Keratinocyte (primary cell): ENCODE data around the gene ACSS2. TPM values are rescaled to one million over a fixed set of nuclear protein-coding genes. Genes with fewer than 3 reads are reported as not detected.

Experiments used
- DNase-seq: peaks from one replicate; pipeline ENCODE4 v3.0.0-alpha.2; 2011; ENCODE audit warnings: low read depth, missing footprints, low spot score
- FAIRE-seq: peaks from 2 replicates; lab custom pipeline; 2011; peaks lifted over from hg19 to GRCh38; lab: Jason Lieb, UNC
- H2AFZ ChIP-seq: 2 replicates; pipeline ENCODE4 v1.6.0; 2012; ENCODE audit warnings: low read length, control low read depth, inconsistent platforms; ENCODE audit not compliant: control insufficient read depth
- H3K27ac ChIP-seq: 2 replicates; pipeline ENCODE4 v1.5.1; 2011; ENCODE audit warnings: low read length; ENCODE audit not compliant: control insufficient read depth, insufficient read depth
- H3K27me3 ChIP-seq: 3 replicates; pipeline ENCODE4 v1.6.0; 2011; ENCODE audit warnings: low read length; ENCODE audit not compliant: control insufficient read depth, insufficient read depth; ENCODE audit errors: extremely low read depth
- H3K36me3 ChIP-seq, 2 experiments: 2 replicates in 1 of 2; 3 replicates in 1 of 2; pipeline ENCODE4 v1.5.1; 2011; ENCODE audit warnings: low read length in 2 of 2, mild to moderate bottlenecking in 1 of 2; ENCODE audit not compliant: control insufficient read depth in 2 of 2, insufficient read depth in 2 of 2; ENCODE audit errors: extremely low read depth in 1 of 2
- H3K4me1 ChIP-seq: 3 replicates; pipeline ENCODE4 v1.5.1; 2011; ENCODE audit warnings: low read length; ENCODE audit not compliant: control insufficient read depth, insufficient read depth; ENCODE audit errors: extremely low read depth
- H3K4me2 ChIP-seq: 3 replicates; pipeline ENCODE4 v1.6.0; 2011; ENCODE audit warnings: low read depth, low read length; ENCODE audit not compliant: control insufficient read depth, insufficient read depth; ENCODE audit errors: extremely low read depth
- H3K4me3 ChIP-seq, 3 experiments: fragments of 200-600 bp in 1 of 3; sonication (generic) in 1 of 3; 2 replicates in 2 of 3; 3 replicates in 1 of 3; pipeline ENCODE4 v1.5.1; 2011 to 2016; ENCODE audit warnings: low read length in 3 of 3, mild to moderate bottlenecking in 3 of 3, control low read depth in 2 of 3, inconsistent platforms in 1 of 3, low read depth in 1 of 3, mixed read lengths in 1 of 3, mixed run types in 1 of 3, moderate library complexity in 1 of 3; ENCODE audit not compliant: control insufficient read depth in 2 of 3, insufficient read depth in 2 of 3; ENCODE audit errors: extremely low read depth in 1 of 3
- H3K79me2 ChIP-seq: 2 replicates; pipeline ENCODE4 v1.6.0; 2012; ENCODE audit warnings: low read length; ENCODE audit not compliant: control insufficient read depth, insufficient read depth
- H3K9ac ChIP-seq: 3 replicates; pipeline ENCODE4 v1.6.0; 2011; ENCODE audit warnings: low read length; ENCODE audit not compliant: control insufficient read depth, insufficient read depth; ENCODE audit errors: extremely low read depth
- H3K9me1 ChIP-seq: 3 replicates; pipeline ENCODE4 v1.6.0; 2011; ENCODE audit warnings: low read length; ENCODE audit not compliant: control insufficient read depth, insufficient read depth; ENCODE audit errors: extremely low read depth
- H3K9me3 ChIP-seq: 2 replicates; pipeline ENCODE4 v1.5.1; 2012; ENCODE audit warnings: low read depth, low read length; ENCODE audit not compliant: control insufficient read depth
- H4K20me1 ChIP-seq: 3 replicates; pipeline ENCODE4 v1.6.0; 2011; ENCODE audit warnings: low read length; ENCODE audit not compliant: control insufficient read depth, insufficient read depth; ENCODE audit errors: extremely low read depth
- EZH2 ChIP-seq: IDR thresholded peaks from one replicate; pipeline ENCODE4 v1.6.1; 2012; ENCODE audit warnings: inconsistent platforms, mild to moderate bottlenecking, low read length, moderate library complexity
- dilution Hi-C: fragments of 300-500 bp; cut with MboI; formaldehyde crosslinking; loops from one replicate; pipeline ENCODE4 v1.7.0; 2020; ENCODE audit warnings: low sequenced_read_pairs; ENCODE audit not compliant: extremely low pct_ligation_motif_present
- polyA plus RNA-seq, 5 experiments: library from polyadenylated mRNA; depleted of rRNA in 3 of 5; stranded (reverse) in 3 of 5; stranded (forward) in 1 of 5; unstranded in 1 of 5; fragments of >200 nt; gene quantifications; 1 replicate in 1 of 5; 2 replicates in 3 of 5; 3 replicates in 1 of 5; pipeline versions ENCODE4 v1.2.1 to v1.2.3, GENCODE V29; 2011 to 2012; ENCODE audit warnings: missing spikeins in 2 of 5, low read depth in 1 of 5, low replicate concordance in 1 of 5
- TF ChIP-seq, protein P1 (sequence below), 3 experiments: IDR thresholded peaks in 1 of 3; conservative IDR thresholded peaks in 1 of 3; optimal IDR thresholded peaks in 1 of 3; 2 replicates in 2 of 3; 3 replicates in 1 of 3; pipeline versions ENCODE3 to v1.5.1; 2011; ENCODE audit warnings: low read length in 3 of 3, mild to moderate bottlenecking in 3 of 3, moderate library complexity in 2 of 3, control low read depth in 1 of 3, inconsistent platforms in 1 of 3; ENCODE audit not compliant: insufficient read depth in 2 of 3; ENCODE audit errors: extremely low read depth in 1 of 3

Gene ACSS2
- polyA plus RNA-seq, 1 donor (not counting 4 experiments of a cell fraction or from before 2014, with no cell fraction given) = 90.6 TPM

GRCh38 chr20:34887023-34887422 lies 10.6 kb downstream of the ACSS2 start:
- DNase-seq = no peak
- no peak overlapping the region for H2AFZ ChIP-seq
- H3K36me3 ChIP-seq = peaks cover 16 to 23% of the 10 kb centered on the region in 2 experiments
- H3K4me3 ChIP-seq = no peak overlapping the region
- no peaks in the 10 kb centered on the region for H3K9me1 ChIP-seq
- no peaks in the 10 kb centered on the region for H3K27me3 ChIP-seq
- no peak overlapping the region for H3K27ac ChIP-seq
- peaks cover 23% of the 10 kb centered on the region for H3K4me1 ChIP-seq
- H4K20me1 ChIP-seq = no peaks in the 10 kb centered on the region
- H3K4me2 ChIP-seq = no peak overlapping the region
- H3K79me2 ChIP-seq = peaks cover 11% of the 10 kb centered on the region
- H3K9ac ChIP-seq = no peak overlapping the region
- TF ChIP-seq, protein P1, sequence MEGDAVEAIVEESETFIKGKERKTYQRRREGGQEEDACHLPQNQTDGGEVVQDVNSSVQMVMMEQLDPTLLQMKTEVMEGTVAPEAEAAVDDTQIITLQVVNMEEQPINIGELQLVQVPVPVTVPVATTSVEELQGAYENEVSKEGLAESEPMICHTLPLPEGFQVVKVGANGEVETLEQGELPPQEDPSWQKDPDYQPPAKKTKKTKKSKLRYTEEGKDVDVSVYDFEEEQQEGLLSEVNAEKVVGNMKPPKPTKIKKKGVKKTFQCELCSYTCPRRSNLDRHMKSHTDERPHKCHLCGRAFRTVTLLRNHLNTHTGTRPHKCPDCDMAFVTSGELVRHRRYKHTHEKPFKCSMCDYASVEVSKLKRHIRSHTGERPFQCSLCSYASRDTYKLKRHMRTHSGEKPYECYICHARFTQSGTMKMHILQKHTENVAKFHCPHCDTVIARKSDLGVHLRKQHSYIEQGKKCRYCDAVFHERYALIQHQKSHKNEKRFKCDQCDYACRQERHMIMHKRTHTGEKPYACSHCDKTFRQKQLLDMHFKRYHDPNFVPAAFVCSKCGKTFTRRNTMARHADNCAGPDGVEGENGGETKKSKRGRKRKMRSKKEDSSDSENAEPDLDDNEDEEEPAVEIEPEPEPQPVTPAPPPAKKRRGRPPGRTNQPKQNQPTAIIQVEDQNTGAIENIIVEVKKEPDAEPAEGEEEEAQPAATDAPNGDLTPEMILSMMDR (optimal IDR thresholded peaks at IDR 0.05 in 1 of 3, IDR thresholded peaks at IDR 0.05 in 1 of 3, conservative IDR thresholded peaks at IDR 0.05 in 1 of 3; ENCODE audit: extremely low read depth in 1 of 3, insufficient read depth in 2 of 3, low read length in 3 of 3) = no peak
- no peak for TF ChIP-seq EZH2
- H3K9me3 ChIP-seq = no peaks in the 10 kb centered on the region
- no peak for FAIRE-seq
- dilution Hi-C loops = no loop called here

DNA sequence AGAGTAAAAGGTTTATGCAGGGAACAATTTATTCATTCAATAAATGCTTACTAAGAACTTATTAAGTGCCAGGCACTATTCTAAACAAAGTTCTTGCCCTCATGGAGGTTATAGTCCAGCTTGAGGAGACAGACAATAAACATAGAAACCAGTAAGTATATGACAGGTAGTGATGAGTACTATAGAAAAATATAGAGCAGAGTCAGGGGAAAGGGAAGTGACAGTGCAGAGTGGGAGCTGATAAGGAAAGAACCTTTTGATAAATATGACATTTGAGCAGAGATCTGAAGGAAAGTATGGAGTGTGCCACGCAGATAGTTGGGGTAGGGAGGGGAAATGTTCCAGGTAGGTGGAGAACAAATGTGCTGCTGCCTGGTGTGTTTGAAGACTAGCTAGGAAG lies 12.1 kb downstream of the ACSS2 start:
- H3K4me1 ChIP-seq = peaks cover 28% of the 10 kb centered on the region
- H3K9me1 ChIP-seq = no peaks in the 10 kb centered on the region
- dilution Hi-C loops = no loop called here
- TF ChIP-seq, protein P1 (optimal IDR thresholded peaks at IDR 0.05 in 1 of 3, IDR thresholded peaks at IDR 0.05 in 1 of 3, conservative IDR thresholded peaks at IDR 0.05 in 1 of 3; ENCODE audit: extremely low read depth in 1 of 3, insufficient read depth in 2 of 3, low read length in 3 of 3) = no peak
- TF ChIP-seq EZH2 = no peak
- no peaks in the 10 kb centered on the region for H4K20me1 ChIP-seq
- FAIRE-seq (no peak), DNase-seq (no peak)
- no peak overlapping the region for H3K9ac ChIP-seq
- no peak overlapping the region for H3K27ac ChIP-seq
- no peak overlapping the region for H2AFZ ChIP-seq
- no peak overlapping the region for H3K4me3 ChIP-seq
- H3K9me3 ChIP-seq = no peaks in the 10 kb centered on the region
- H3K27me3 ChIP-seq = no peaks in the 10 kb centered on the region
- H3K4me2 ChIP-seq = no peak overlapping the region
- peaks cover 11 to 22% of the 10 kb centered on the region in 2 experiments for H3K36me3 ChIP-seq
- peaks cover 23% of the 10 kb centered on the region for H3K79me2 ChIP-seq
